ENCODE measurements around the gene ALAS1. TPM values are rescaled to one million over a fixed set of nuclear protein-coding genes. Genes with fewer than 3 reads are reported as not detected.
"Not testable (repeated sequence)": the region's sequence is repeated elsewhere in the genome, so short reads cannot be mapped to it uniquely, and the experiment has no call there.

ALAS1 gene
- total RNA-seq, 1 experiment from 2014 or later = 37.4 TPM

GRCh38 chr3:52176951-52177700 is 20.8 kb upstream of the ALAS1 start:
- DNase-seq (ENCODE audit: low spot score) = no peak

- DNase-seq (ENCODE audit: low spot score) = no peak
Measured at GRCh38 chr3:52177701-52178042, 20.3 kb upstream of the ALAS1 start.

DNA sequence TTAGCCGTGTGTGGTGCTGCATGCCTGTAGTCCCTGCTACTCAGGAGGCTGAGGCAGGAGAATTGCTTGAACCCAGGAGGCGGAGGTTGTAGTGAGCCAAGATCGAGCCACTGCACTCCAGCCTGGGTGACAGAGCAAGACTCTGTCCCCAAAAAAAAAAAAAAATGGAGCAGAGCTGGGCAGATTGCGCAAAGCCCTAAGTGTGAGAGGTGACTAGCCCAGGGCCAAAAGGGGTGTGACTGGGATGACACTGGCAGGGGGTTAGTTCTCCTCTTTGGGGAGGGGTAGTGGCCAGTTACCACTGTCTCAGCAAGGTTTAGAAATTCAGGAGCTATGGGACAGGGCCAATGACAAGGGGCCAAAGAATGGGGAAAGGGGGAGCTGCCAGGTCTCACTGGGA is 19.8 kb upstream of the ALAS1 start:
- not testable (repeated sequence) for DNase-seq (ENCODE audit: low spot score)

GRCh38 chr3:52178537-52178936 is 19.4 kb upstream of the ALAS1 start:
- DNase-seq (ENCODE audit: low spot score) = no peak

- DNase-seq (ENCODE audit: low spot score) = no peak
Measured at GRCh38 chr3:52181543-52181942, 16.4 kb upstream of the ALAS1 start.

- DNase-seq (ENCODE audit: low spot score) = no peak
Measured at GRCh38 chr3:52182196-52182595, 15.8 kb upstream of the ALAS1 start.

GRCh38 chr3:52182691-52183090 is 15.3 kb upstream of the ALAS1 start:
- no peak for DNase-seq (ENCODE audit: low spot score)

DNA sequence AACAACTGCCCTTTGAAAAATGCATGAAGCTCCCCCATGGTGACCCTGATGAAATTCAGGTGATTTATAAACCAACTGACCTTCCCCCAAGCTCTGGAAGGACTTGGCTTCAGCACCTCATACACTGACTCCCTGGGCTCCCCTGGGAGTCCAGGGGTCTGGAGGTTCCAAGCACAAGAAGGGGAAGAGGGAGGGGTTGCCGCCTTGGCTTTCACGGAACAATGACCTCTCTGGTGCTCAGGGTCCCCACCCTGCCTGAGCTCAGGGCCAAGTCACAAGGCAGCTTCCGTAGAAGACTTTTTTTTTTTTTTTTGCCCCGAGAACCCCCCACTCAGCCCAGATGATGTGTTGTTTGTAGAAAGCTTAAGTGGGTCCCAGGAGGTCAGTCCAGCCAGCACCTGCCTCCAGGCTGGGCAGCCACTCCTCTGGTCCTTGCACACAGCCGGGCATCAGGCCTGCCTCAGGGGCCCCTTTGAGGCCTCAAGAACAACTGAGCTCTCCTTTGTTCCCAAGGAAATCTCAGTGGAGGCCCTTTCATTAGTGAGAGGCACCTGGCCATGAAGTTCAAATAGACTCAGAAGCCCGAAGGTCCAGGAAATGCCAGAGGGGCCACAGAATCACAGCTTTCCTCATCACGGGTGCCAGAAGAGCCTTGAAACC is 14.0 kb upstream of the ALAS1 start:
- no peak for DNase-seq (ENCODE audit: low spot score)

GRCh38 chr3:52184690-52185089 is 13.3 kb upstream of the ALAS1 start:
- no peak for DNase-seq (ENCODE audit: low spot score)

- no peak for DNase-seq (ENCODE audit: low spot score)
Measured at GRCh38 chr3:52185311-52185710, 12.6 kb upstream of the ALAS1 start.

DNA sequence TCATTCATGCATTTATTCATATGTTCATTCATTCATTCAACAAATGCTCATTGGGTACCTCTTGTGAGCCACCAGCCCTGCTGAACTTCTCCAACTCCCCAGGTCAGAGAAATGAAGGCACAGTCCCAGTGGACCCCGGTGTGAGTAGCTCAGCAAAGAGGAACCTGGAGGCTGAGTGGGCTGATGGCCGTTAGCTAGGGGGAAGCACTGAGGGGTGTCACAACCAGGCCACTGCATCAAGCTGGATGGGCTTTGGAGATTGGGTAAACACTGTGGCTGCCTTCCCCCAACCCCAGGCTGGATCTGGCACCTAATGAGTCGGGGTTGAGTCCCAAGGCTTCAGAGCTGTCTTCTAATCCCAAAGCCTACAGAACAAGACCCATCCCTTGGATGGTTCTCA is 12.1 kb upstream of the ALAS1 start:
- no peak for DNase-seq (ENCODE audit: low spot score)

GRCh38 chr3:52186729-52187128 is 11.2 kb upstream of the ALAS1 start:
- DNase-seq (ENCODE audit: low spot score) = no peak

- DNase-seq (ENCODE audit: low spot score) = no peak
Measured at GRCh38 chr3:52188556-52188955, 9.4 kb upstream of the ALAS1 start.

DNA sequence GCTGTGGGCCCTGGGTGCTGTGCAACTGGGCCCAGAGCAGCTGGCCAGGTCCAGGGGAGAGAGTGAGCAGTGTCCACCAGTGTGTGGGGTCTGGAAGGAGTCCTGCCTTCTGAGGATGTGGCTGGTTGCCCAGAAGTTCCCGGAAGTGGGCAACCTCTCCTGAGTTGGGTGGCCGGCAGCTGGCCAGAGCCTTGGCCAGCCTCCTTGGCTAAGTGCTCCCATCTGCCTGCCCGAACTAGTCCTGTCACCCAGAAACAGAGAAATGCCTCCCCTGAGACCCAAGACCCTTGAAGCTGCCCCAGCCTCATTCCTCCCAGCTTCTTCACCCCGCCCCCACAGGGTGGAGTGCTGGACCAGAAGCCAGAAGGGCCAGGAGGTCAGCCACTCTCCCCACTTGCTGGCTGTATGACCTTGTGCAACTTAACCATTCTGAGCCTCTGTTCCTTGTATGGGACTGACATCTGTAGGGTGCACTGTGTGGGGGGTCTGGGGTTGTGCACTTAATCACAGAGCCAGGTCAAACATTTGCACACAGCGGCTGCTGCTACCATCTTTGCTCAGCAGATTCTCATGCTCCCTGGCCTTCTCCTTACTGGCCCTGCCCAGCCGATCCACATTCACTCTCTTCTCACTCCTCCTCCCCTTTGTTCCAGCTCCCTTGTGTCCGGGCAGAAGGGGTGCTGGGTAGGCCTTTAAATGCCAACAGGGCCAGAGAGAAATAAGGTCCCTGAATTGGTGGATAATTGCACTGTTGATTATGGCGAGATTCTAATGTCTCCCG is 7.5 kb upstream of the ALAS1 start:
- peak; percentile 53 for DNase-seq (ENCODE audit: low spot score)

- no peak for DNase-seq (ENCODE audit: low spot score)
Measured at GRCh38 chr3:52191663-52192062, 6.3 kb upstream of the ALAS1 start.

- no peak for DNase-seq (ENCODE audit: low spot score)
Measured at GRCh38 chr3:52193065-52193464, 4.9 kb upstream of the ALAS1 start.

DNA sequence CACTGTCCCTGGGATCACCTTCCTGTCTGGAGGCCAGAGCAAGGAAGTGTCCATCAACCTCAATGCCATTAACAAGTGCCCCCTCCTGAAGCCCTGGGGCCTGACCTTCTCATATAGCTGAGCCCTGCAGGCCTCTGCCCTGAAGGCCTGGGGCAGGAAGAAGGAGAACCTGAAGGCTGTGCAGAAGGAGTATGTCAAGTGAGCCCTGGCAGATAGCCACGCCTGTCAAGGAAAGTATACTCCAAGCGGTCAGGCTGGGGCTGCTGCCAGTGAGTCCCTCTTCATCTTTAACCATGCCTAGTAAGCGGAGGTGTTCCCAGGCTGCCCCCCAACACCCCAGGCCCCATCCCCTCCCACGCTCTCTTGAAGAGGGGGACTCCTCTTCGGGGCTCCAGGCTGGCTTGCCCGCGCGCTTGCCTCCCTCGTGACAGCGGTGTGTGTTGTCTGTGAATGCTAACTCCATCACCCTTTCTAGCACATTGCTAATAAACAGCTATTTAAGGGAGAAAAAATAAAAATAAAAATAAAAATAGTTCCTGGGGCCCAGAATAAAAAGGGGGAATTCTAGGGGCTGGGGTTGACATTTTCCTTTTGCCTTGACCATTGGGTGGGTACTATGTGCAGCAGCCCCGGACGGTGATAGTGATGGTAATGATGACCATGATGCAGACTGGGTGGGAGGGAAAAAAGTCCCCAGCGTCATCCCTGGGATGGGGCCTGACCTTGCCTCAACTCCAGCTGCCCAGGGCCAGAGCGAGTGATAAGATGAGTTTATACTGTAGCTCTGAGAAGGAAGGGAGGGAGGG is 3.3 kb upstream of the ALAS1 start:
- no peak for DNase-seq (ENCODE audit: low spot score)

DNA sequence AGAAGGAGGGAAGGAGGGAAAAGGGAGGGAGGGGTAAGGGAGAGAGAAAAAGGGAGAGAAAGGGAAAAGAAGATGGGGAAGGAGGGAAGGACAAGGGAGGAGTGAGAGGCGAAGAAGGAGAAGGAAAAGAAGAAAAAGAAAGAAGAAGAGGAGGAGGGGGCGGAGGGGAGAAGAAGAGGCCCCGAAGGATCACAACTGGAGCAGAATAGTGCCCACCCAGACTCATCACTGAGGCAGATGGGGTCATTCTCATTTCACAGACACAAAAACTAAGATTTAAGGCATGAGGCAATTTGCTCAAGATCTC is 2.7 kb upstream of the ALAS1 start:
- DNase-seq (ENCODE audit: low spot score) = no peak

GRCh38 chr3:52195823-52196331 is 2.1 kb upstream of the ALAS1 start:
- DNase-seq (ENCODE audit: low spot score) = peak; percentile 27

GRCh38 chr3:52196977-52197376 is 983 bp upstream of the ALAS1 start:
- no peak for DNase-seq (ENCODE audit: low spot score)

DNA sequence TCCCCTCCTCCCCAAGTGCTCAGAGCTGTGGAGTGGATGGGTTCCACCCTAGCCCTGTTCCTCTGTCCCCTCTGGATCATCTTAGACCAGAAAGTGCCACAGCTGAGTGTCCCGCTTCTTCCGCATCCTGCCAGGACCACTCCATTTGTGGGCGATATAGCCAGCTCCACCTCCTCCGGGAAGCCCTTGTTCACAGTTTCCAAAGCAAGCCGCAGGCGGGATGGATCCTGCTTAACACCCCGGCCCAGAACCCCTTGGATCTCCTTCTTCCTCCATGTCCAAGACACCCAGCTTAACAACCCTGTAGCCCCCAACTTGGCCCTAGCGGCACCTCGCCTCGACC is 490 bp upstream of the ALAS1 start:
- DNase-seq (ENCODE audit: low spot score) = no peak
